Hematopoietic multipotent progenitor cell treated with erythropoietin and hydrocortisone succinate and interleukin-3 and kit ligand, for 8 days (in vitro differentiated cells): Measurements from ENCODE around the gene AHRR.
"Not testable (repeated sequence)": the region's sequence is repeated elsewhere in the genome, so short reads cannot be mapped to it uniquely, and the experiment has no call there.

ENCODE experiments used
- DNase-seq: peaks from one replicate; pipeline ENCODE4 v3.0.0-alpha.2; 2015

Gene AHRR

DNA sequence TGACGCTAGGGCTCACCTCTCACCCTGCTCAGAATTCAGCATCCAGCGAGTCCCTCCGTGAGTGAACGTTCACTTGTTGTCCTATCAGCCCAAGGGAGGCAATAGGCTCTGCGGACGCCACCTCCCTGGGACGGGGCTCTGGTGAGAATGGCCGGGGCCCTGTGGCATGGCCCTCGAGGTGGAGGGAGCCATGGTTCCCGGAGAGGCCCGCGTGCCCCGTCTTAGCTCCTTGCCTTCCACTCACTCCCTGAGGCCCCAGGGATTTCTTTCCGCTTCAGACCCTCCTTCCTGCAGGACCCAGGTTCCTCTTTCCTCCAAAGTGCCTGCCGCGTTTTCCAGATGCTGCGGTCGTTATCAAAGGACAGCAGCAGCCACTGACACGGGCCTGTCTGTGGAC is 142.9 kb downstream of the AHRR start:
- no peak for DNase-seq

DNA sequence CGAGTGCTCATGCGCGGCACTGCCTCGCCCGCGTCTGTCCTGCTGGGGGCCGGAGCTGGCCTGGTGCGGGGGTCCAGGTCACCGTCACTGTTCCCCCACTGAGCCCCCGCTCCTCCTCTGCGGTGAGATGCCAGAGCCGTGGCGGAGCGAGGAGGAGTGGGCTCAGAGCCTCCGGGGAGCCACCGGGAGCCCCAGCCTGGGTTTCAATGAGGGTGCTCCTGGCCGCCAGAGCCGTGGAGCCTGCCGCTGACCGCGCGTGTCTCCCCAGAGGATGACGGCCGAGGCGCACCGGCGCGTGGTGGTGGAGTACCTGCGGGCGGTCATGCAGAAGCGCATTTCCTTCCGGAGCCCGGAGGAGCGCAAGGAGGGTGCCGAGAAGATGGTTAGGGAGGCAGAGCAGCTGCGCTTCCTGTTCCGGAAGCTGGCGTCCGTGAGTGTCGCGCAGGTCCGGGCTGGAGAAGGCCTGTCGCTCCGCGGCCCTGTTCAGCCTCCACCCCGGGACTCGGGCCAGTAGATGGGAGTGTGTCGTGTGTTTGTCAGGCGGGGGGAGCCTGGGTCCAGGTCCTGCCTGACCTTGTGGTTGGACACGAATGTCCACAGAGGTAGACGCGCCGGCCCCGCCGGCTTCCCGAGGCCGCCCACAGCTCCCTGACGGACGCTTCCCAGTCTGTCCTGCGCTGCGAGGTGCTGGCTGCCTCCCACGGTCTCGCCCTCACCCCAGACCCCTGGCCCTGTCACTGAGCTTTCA is 143.5 kb downstream of the AHRR start:
- no peak for DNase-seq

- DNase-seq, result no peak
Measured at GRCh38 chr5:465591-466403, 144.3 kb downstream of the AHRR start.

DNA sequence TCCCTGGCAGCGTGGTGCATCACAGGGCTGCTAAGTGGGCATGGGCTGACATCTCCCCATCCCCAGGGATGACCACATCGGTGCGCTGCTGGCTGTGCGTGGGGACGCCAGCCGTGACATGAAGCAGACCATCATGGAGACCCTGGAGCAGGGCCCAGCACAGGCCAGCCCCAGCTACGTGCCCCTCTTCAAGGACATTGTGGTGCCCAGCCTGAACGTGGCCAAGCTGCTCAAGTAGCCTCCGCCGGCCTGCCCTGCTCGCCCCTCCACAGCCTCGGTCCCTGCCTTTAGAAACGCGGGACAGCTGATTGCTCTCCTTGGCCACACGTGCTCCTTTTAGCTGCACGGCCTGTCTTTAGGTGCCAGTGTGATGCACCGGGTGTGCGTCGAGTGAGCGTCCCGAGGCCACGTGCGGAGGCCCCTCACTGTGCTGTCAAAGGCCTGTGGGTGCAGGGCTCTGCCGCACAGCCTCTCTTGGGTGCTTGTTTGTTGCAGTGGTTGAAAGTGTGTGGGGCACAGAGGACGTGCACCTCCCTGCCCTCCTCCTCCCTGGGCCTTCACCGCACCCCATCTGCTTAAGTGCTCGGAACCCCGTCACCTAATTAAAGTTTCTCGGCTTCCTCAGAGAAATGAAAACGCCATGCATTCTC is 145.3 kb downstream of the AHRR start:
- DNase-seq, result no peak

- no peak for DNase-seq
Measured at GRCh38 chr5:468401-468800, 146.9 kb downstream of the AHRR start.

GRCh38 chr5:469752-470483 is 148.4 kb downstream of the AHRR start:
- DNase-seq, result no peak

GRCh38 chr5:470961-471749 is 149.6 kb downstream of the AHRR start:
- no peak for DNase-seq

DNA sequence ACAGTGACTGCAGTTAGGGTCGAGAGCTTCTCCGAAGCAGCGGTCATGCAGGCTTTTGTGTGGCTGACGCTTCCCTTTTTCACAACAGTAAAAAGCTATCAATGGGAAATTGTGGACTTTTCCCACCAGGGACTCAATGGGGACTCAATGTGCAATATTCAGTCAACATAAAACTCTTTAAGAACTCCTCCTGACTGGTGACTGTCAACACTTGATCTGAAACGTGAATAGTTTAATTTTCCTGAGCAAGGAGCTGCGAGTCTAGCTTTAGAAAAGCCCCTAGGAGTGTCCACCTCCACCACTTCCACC is 150.2 kb downstream of the AHRR start:
- DNase-seq, result no peak

DNA sequence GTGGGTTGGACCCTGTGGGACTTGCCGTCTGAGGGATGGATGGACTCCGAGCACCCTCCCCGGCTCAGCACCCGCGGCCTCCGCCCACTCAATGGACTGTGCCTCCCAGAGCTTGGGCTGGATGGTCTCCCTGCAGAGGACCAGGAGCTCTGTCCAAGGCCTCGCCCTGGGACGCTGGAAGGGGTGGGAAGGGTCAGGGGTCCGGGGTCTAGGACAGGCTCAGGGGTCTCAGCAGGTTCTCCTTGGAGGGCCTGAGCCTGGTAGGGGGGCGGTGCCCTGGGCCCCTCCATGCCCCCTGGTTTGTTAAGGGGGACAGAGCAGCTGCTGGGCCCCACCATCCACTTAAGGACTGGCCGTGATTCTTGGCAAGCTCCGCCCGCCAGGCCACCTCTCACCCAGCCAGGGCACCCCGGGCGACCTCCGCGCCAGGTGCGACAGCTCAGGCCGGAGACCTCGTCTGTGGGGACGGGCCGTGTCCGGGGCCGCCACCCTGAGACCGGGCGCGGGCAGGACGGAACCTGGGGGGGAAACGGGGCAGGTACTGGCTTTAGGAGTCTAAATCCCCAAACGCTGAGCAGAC is 150.7 kb downstream of the AHRR start:
- DNase-seq, result peak; percentile 7

DNA sequence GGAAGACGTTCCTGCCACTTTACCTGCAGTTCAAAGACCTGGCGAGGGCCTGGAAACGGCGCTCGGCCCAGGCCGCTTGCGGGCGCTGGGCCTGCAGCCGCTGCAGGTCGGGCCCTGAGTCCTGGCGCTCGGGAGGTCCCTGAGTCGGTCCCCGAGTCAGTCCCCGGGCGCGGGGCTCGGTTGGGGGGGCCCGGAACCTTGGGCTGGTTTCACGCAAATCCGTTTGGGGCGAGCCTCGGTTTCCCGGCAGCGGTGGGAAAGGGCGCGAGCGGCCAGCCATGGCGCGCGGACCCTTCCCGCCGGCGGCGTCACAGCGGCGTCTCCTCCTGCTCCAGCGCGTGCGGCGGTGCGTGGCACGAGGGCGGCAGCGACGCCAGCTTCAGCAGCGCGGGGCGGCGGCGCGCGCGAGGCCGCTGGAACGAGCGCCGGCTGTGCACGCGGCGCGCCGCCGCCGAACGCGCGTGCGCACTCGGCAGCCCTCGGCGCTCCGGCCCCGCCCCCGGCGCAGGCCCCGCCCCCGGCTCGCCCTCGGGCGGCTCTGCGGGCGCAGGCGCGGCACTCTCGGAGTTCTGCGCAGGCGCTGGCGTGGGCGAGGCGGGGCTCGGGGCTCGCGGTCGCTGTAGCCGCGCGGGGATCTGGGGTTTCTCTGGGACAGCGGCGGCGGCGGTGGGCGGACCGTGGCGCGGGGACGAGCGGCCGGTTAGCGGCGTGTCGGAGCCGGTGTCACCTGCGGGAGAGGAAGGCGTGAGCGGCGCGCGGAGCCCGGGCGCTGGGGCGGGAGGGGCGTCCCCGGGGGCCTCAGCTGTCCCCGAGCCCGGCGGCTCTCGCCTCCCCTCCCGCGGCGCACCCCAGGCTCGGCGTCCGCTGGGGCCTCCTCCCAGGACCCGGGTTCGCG is 151.4 kb downstream of the AHRR start:
- peak; percentile 79 for DNase-seq

DNA sequence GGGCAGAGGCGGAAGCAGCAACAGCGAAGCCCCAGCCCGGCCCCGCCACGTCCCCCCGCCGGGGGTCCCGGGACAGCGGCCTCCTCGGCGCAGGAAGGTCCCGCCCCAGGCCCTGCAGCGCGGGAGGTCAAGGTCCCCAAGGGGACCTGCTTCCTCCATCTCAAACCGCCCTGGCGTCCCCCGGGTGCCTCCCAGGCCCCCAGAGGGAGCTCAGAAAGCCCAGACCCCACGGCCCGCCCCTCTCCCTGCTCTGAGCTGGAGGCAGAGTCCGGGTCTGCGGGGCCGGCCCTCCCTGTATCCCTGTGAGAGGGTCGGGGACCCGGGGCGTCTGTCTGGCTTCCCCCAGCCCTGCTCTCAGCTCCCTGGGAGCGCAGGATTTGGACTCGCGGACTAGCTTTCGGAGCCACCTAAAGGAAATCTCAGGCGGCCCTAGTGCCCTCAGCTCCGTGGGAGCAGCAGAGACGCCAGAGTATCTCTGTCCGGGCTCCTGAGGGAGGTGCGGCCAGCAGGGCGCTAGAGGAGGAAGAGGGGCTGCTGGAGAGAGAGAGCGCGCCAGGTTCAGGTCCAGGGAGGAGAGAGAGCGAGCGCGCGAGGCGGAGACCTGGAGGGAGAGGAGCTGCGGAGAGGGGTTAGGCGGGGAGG is 152.2 kb downstream of the AHRR start:
- DNase-seq, result peak; percentile 21

- not testable (repeated sequence) for DNase-seq
Measured at GRCh38 chr5:474232-474839, 152.8 kb downstream of the AHRR start.

- no peak for DNase-seq
Measured at GRCh38 chr5:474840-475661, 153.5 kb downstream of the AHRR start.

- DNase-seq, result no peak
Measured at GRCh38 chr5:475704-476101, 154.2 kb downstream of the AHRR start.

GRCh38 chr5:476102-476813 is 154.7 kb downstream of the AHRR start:
- DNase-seq, result no peak

DNA sequence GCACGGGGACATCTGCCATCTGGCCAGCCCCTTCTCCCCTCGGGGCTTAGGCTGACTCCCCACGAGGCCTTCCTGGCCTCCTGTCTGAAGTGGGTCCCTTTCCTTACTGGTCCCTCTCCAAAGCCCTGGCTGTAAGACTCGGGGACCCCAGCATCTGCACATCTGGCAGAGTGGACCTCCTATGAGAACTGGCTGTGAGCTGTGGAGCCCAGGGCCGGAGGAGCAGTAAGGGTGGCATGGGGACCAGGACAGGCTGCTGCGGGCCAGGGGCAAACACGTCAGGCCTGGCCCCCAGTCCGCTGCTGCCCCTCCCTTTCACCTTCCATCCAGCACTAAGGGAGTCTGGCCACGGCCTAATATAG is 155.3 kb downstream of the AHRR start:
- DNase-seq, result no peak

DNA sequence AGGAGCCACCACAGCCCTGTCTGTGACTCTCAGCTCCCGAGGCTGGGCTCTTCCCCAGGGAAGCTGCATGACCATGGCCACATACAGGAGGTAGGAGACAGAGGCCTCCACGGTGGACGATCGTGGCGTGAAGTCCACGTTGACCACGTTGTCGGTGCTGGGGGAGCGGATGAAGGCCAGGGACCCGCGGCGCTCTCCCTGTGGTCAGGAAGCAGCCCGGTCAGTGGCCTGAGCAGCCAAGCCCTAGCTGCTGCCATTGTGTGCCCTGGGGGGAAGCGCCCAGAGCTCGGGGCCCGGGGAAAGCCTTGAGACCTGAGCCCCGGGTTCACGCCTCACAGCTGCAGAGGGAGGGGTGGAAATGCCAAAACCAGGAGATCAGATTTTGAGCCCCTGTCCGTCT is 155.7 kb downstream of the AHRR start:
- DNase-seq, result no peak

GRCh38 chr5:477871-478270 is 156.4 kb downstream of the AHRR start:
- no peak for DNase-seq
